HepG2 (cell line): ENCODE measurements around the gene ZNF217. TPM values are rescaled to one million over a fixed set of nuclear protein-coding genes. Genes with fewer than 3 reads are reported as not detected.
"Not testable (repeated sequence)": the region's sequence is repeated elsewhere in the genome, so short reads cannot be mapped to it uniquely, and the experiment has no call there.

Source experiments
- BCL6 ChIP-seq: IDR thresholded peaks from 2 replicates; pipeline ENCODE4 v1.6.1; 2016; ENCODE audit warnings: missing genetic modification reagents, missing compliant biosample characterization
- DPF2 ChIP-seq: sonication (generic); formaldehyde crosslinking; IDR thresholded peaks from 2 replicates; pipeline ENCODE4 v1.4.0; 2020; ENCODE audit warnings: mild to moderate bottlenecking, low read depth, missing genetic modification reagents, borderline replicate concordance
- LCORL ChIP-seq, 2 experiments: fragments of 450-650 bp in 1 of 2; sonication (generic) in 1 of 2; formaldehyde crosslinking in 1 of 2; IDR thresholded peaks; 2 replicates each; pipeline versions ENCODE4 v1.5.0 to v1.6.1; 2017 to 2020; ENCODE audit warnings: antibody characterized with exemption in 1 of 2, missing genetic modification reagents in 1 of 2
- MLX ChIP-seq: IDR thresholded peaks from 2 replicates; pipeline ENCODE4 v1.6.1; 2016
- SOX6 ChIP-seq, 2 experiments: fragments of 450-650 bp in 1 of 2; sonication (generic) in 1 of 2; formaldehyde crosslinking in 1 of 2; IDR thresholded peaks; 2 replicates each; pipeline versions ENCODE4 v1.4.0 to v1.6.1; 2017 to 2020; ENCODE audit warnings: antibody characterized with exemption in 1 of 2, mild to moderate bottlenecking in 1 of 2, missing genetic modification reagents in 1 of 2
- STAT6 ChIP-seq: sonication (generic); formaldehyde crosslinking; IDR thresholded peaks from 2 replicates; pipeline ENCODE4 v1.4.0; 2020; ENCODE audit warnings: missing genetic modification reagents, mild to moderate bottlenecking, borderline replicate concordance
- THAP11 ChIP-seq: IDR thresholded peaks from 2 replicates; pipeline ENCODE4 v1.6.1; 2016; ENCODE audit warnings: missing biosample characterization, missing genetic modification reagents
- TP53 ChIP-seq: sonication (generic); formaldehyde crosslinking; conservative IDR thresholded peaks from 2 replicates; pipeline ENCODE4 v1.4.0; 2020; ENCODE audit warnings: missing genetic modification reagents
- ZHX1 ChIP-seq: sonication (generic); formaldehyde crosslinking; IDR thresholded peaks from 2 replicates; pipeline ENCODE4 v1.8.1; 2022; ENCODE audit warnings: low read depth, mild to moderate bottlenecking, missing genetic modification reagents
- ZNF281 ChIP-seq: sonication (generic); formaldehyde crosslinking; IDR thresholded peaks from 2 replicates; pipeline ENCODE4 v1.4.0; 2020; ENCODE audit warnings: missing genetic modification reagents, borderline replicate concordance
- ZNF33B ChIP-seq: sonication (generic); formaldehyde crosslinking; IDR thresholded peaks from 2 replicates; pipeline ENCODE4 v1.5.1; 2020; ENCODE audit warnings: mild to moderate bottlenecking, missing genetic modification reagents
- ZNF704 ChIP-seq: sonication (generic); formaldehyde crosslinking; IDR thresholded peaks from 2 replicates; pipeline ENCODE4 v1.8.1; 2023; ENCODE audit warnings: mild to moderate bottlenecking, inconsistent platforms, moderate library complexity, missing genetic modification reagents, borderline replicate concordance
- ZNF710 ChIP-seq: sonication (generic); formaldehyde crosslinking; IDR thresholded peaks from 2 replicates; pipeline ENCODE4 v1.5.0; 2020; ENCODE audit warnings: mild to moderate bottlenecking, missing genetic modification reagents, borderline replicate concordance
- polyA plus RNA-seq, 8 experiments: library from polyadenylated mRNA; depleted of rRNA in 3 of 8; stranded (reverse) in 7 of 8; unstranded in 1 of 8; fragments of >200 nt; fragmentation: Illumina TruSeq in 4 of 8; extraction: Trizol in 4 of 8; gene quantifications; 2 replicates each; pipeline versions ENCODE4 v1.2.1 to v1.2.3, GENCODE V29; 2011 to 2016; ENCODE audit warnings: low read depth in 4 of 8, missing spikeins in 1 of 8, mixed read lengths in 1 of 8; ENCODE audit not compliant: insufficient read depth in 1 of 8
- total RNA-seq, 5 experiments: library from RNA; depleted of rRNA; stranded (reverse); fragments of >200 nt; fragmentation: Illumina TruSeq; extraction: Trizol; gene quantifications; 2 replicates each; pipeline ENCODE4 v1.2.3, GENCODE V29; 2016; ENCODE audit warnings: low read depth in 1 of 5

ZNF217 gene
- total and polyA plus RNA-seq, 2 of the 13 experiments (the other 11 are each of a cell fraction or from before 2014, with no cell fraction given) = 22.3 to 29.8 TPM

- TF ChIP-seq MLX (peak; percentile 71), SOX6 (CRISPR knock-in tag; IDR thresholded peaks at IDR 0.05) (peak; percentile 90), DPF2 (CRISPR knock-in tag) (peak; percentile 40), STAT6 (CRISPR knock-in tag) (0 out of 2 replicates have a peak, but pooled peaks have one; percentile 47), BCL6 (CRISPR knock-in tag) (peak; percentile 76), ZNF704 (CRISPR knock-in tag) (0 out of 2 replicates have a peak, but pooled peaks have one; percentile 5), THAP11 (CRISPR knock-in tag) (peak; percentile 56; the same call in 1 of the 2 replicates), LCORL (IDR thresholded peaks at IDR 0.05) (peak; percentile 59; the same call in 1 of the 2 replicates), LCORL (CRISPR knock-in tag; IDR thresholded peaks at IDR 0.05) (peak; percentile 88), ZHX1 (peak; percentile 36; the same call in 1 of the 2 replicates), TP53 (CRISPR knock-in tag) (peak; percentile 29; the same call in 1 of the 2 replicates), ZNF33B (CRISPR knock-in tag) (peak; percentile 70; the same call in 1 of the 2 replicates), ZNF710 (peak; percentile 51; the same call in 1 of the 2 replicates), ZNF281 (CRISPR knock-in tag) (peak; percentile 28; the same call in 1 of the 2 replicates)
- not testable (repeated sequence) for TF ChIP-seq SOX6 (IDR thresholded peaks at IDR 0.05)
Measured at GRCh38 chr20:53551719-53552571, 41.7 kb downstream of the ZNF217 start (continued).
